Neural progenitor cell (in vitro differentiated cells): ENCODE data around the gene IL16. TPM values are rescaled to one million over a fixed set of nuclear protein-coding genes. Genes with fewer than 3 reads are reported as not detected.

Experiments used
- DNase-seq: peaks from one replicate; pipeline ENCODE4 v3.0.0-alpha.2; 2016; ENCODE audit warnings: low spot score
- H2AFZ ChIP-seq: fragments of 200-600 bp; sonication (generic); replicated peaks from 2 replicates; pipeline ENCODE4 v1.6.1; 2016; ENCODE audit warnings: antibody characterized with exemption
- H3F3A ChIP-seq: fragments of 200-600 bp; sonication (generic); 2 replicates; pipeline ENCODE4 v1.6.1; 2016; ENCODE audit warnings: antibody characterized with exemption, low read depth
- H3K27ac ChIP-seq: fragments of 200-600 bp; sonication (generic); 2 replicates; pipeline ENCODE4 v1.5.1; 2016; ENCODE audit warnings: mild to moderate bottlenecking
- H3K27me3 ChIP-seq: fragments of 200-600 bp; sonication (generic); 2 replicates; pipeline ENCODE4 v1.6.1; 2016; ENCODE audit warnings: mild to moderate bottlenecking, moderate library complexity
- H3K36me3 ChIP-seq: fragments of 200-600 bp; sonication (generic); 2 replicates; pipeline ENCODE4 v1.5.1; 2016
- H3K4me1 ChIP-seq: fragments of 200-600 bp; sonication (generic); 2 replicates; pipeline ENCODE4 v1.6.1; 2016; ENCODE audit warnings: mixed run types
- H3K4me2 ChIP-seq: fragments of 200-600 bp; sonication (generic); 2 replicates; pipeline ENCODE4 v1.6.1; 2016
- H3K4me3 ChIP-seq: fragments of 200-600 bp; sonication (generic); 2 replicates; pipeline ENCODE4 v1.5.1; 2016
- H3K79me2 ChIP-seq: fragments of 200-600 bp; sonication (generic); 2 replicates; pipeline ENCODE4 v1.6.1; 2016; ENCODE audit warnings: low read depth
- H3K9ac ChIP-seq: fragments of 200-600 bp; sonication (generic); 2 replicates; pipeline ENCODE4 v1.6.1; 2016
- H3K9me3 ChIP-seq: fragments of 200-600 bp; sonication (generic); 2 replicates; pipeline ENCODE4 v1.5.1; 2016; ENCODE audit warnings: low read depth
- H4K20me1 ChIP-seq: fragments of 200-600 bp; sonication (generic); 2 replicates; pipeline ENCODE4 v1.6.1; 2016; ENCODE audit warnings: low read depth
- H3K27ac Mint-ChIP-seq: 3 replicates; pipeline ENCODE4 v1.8.0; 2021; ENCODE audit warnings: mixed read lengths
- H3K27me3 Mint-ChIP-seq: 2 replicates; pipeline ENCODE4 v1.8.0; 2022; ENCODE audit warnings: low read depth, mild to moderate bottlenecking, inconsistent platforms, moderate library complexity, mixed read lengths; ENCODE audit not compliant: insufficient read depth
- H3K36me3 Mint-ChIP-seq: 3 replicates; pipeline ENCODE4 v1.8.0; 2021; ENCODE audit warnings: mixed read lengths
- H3K4me1 Mint-ChIP-seq: 3 replicates; pipeline ENCODE4 v1.8.0; 2021; ENCODE audit warnings: mixed read lengths
- H3K4me3 Mint-ChIP-seq: 3 replicates; pipeline ENCODE4 v1.8.0; 2021; ENCODE audit warnings: mild to moderate bottlenecking, moderate library complexity, mixed read lengths
- H3K9me3 Mint-ChIP-seq: 3 replicates; pipeline ENCODE4 v1.8.0; 2020; ENCODE audit warnings: mixed read lengths
- CTCF ChIP-seq: fragments of 200-600 bp; sonication (generic); IDR thresholded peaks from 2 replicates; pipeline ENCODE4 v1.5.1; 2017; ENCODE audit warnings: antibody characterized with exemption, mild to moderate bottlenecking
- EZH2 ChIP-seq: fragments of 200-600 bp; sonication (generic); IDR thresholded peaks from 2 replicates; pipeline ENCODE4 v1.6.1; 2017; ENCODE audit warnings: antibody characterized with exemption, mild to moderate bottlenecking, moderate library complexity
- EZH2phosphoT487 ChIP-seq: fragments of 200-600 bp; sonication (generic); IDR thresholded peaks from 2 replicates; pipeline ENCODE4 v1.6.1; 2017; ENCODE audit warnings: antibody characterized with exemption
- total RNA-seq: library from RNA; depleted of rRNA; stranded (reverse); fragments of >200 nt; gene quantifications from 2 replicates; pipeline ENCODE4 v1.2.3, GENCODE V29; 2015; ENCODE audit warnings: low replicate concordance

The IL16 gene
- total RNA-seq, 1 donor from 2014 or later: not detected

GRCh38 chr15:81360491-81360890 is 163.8 kb downstream of the IL16 start:
- H3F3A ChIP-seq: no peaks in the 10 kb centered on the region
- H2AFZ ChIP-seq: no peak overlapping the region
- no peaks in the 10 kb centered on the region for H3K79me2 ChIP-seq
- no peaks in the 10 kb centered on the region for H3K27me3 ChIP-seq
- no peak overlapping the region for H3K4me3 Mint-ChIP-seq
- H3K4me1 Mint-ChIP-seq: peaks cover 7% of the 10 kb centered on the region
- peaks cover 2% of the 10 kb centered on the region for H3K27me3 Mint-ChIP-seq
- H3K9me3 ChIP-seq: no peaks in the 10 kb centered on the region
- no peak overlapping the region for H3K4me2 ChIP-seq
- no peaks in the 10 kb centered on the region for H3K36me3 ChIP-seq
- no peak overlapping the region for H3K27ac ChIP-seq
- no peak overlapping the region for H3K27ac Mint-ChIP-seq
- no peaks in the 10 kb centered on the region for H3K36me3 Mint-ChIP-seq
- no peak overlapping the region for H3K4me3 ChIP-seq
- H4K20me1 ChIP-seq: no peaks in the 10 kb centered on the region
- H3K9me3 Mint-ChIP-seq: no peaks in the 10 kb centered on the region
- TF ChIP-seq EZH2 (no peak), CTCF (no peak), EZH2phosphoT487 (no peak)
- DNase-seq: no peak
- H3K4me1 ChIP-seq: no peaks in the 10 kb centered on the region
- H3K9ac ChIP-seq: no peak overlapping the region

DNA sequence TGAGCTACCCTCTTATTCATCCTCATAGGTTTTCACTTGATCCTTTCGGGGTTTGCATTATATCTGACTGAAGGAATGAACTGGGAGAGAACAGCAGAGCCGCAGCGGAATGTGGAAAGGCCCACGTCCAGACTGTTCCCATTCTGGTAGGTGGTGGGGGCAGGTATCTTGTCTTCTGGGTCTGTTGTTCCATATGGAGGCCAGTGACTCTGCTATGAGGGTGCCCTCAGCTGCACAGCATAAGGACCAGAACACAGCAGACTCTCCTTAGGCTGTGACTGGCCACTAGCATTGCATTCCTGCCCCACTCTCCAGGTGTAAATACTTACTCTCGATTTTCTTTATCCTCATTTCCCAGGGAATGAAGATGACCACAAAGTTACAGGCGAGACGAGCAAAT is 165.2 kb downstream of the IL16 start:
- TF ChIP-seq EZH2phosphoT487 (no peak), CTCF (no peak), EZH2 (no peak)
- no peaks in the 10 kb centered on the region for H4K20me1 ChIP-seq
- no peak overlapping the region for H3K4me2 ChIP-seq
- no peaks in the 10 kb centered on the region for H3K9me3 Mint-ChIP-seq
- H2AFZ ChIP-seq: no peak overlapping the region
- no peak overlapping the region for H3K27ac ChIP-seq
- no peaks in the 10 kb centered on the region for H3K27me3 ChIP-seq
- H3K9ac ChIP-seq: no peak overlapping the region
- no peak for DNase-seq
- no peaks in the 10 kb centered on the region for H3K36me3 ChIP-seq
- no peaks in the 10 kb centered on the region for H3K79me2 ChIP-seq
- H3K9me3 ChIP-seq: no peaks in the 10 kb centered on the region
- H3K4me3 Mint-ChIP-seq: no peak overlapping the region
- peaks cover 2% of the 10 kb centered on the region for H3K4me1 Mint-ChIP-seq
- H3F3A ChIP-seq: no peaks in the 10 kb centered on the region
- H3K36me3 Mint-ChIP-seq: no peaks in the 10 kb centered on the region
- H3K4me3 ChIP-seq: no peak overlapping the region
- H3K27me3 Mint-ChIP-seq: peaks cover 2% of the 10 kb centered on the region
- H3K27ac Mint-ChIP-seq: no peak overlapping the region
- no peaks in the 10 kb centered on the region for H3K4me1 ChIP-seq

- H3K9me3 Mint-ChIP-seq: no peaks in the 10 kb centered on the region
- no peak overlapping the region for H3K27ac Mint-ChIP-seq
These were observed 166.1 kb downstream of the IL16 start for GRCh38 chr15:81362790-81363189.

More at GRCh38 chr15:81362790-81363189, 166.1 kb downstream of the IL16 start:
- Histone ChIP-seq H4K20me1 (no peaks in the 10 kb centered on the region), H3K4me3 (no peak overlapping the region), H2AFZ (no peak overlapping the region), H3K27me3 (no peaks in the 10 kb centered on the region), H3K9me3 (no peaks in the 10 kb centered on the region), H3K36me3 (no peaks in the 10 kb centered on the region), H3K27ac (no peak overlapping the region), H3K4me1 (no peaks in the 10 kb centered on the region), H3K9ac (no peak overlapping the region), H3K4me2 (no peak overlapping the region), H3K79me2 (no peaks in the 10 kb centered on the region), H3F3A (no peaks in the 10 kb centered on the region)
- TF ChIP-seq CTCF (no peak), EZH2phosphoT487 (no peak), EZH2 (no peak)
- H3K4me1 Mint-ChIP-seq: no peaks in the 10 kb centered on the region
- H3K27me3 Mint-ChIP-seq: peaks cover 2% of the 10 kb centered on the region
- H3K36me3 Mint-ChIP-seq: no peaks in the 10 kb centered on the region
- DNase-seq: no peak
- no peak overlapping the region for H3K4me3 Mint-ChIP-seq
